Loucy (cell line): ENCODE data around the gene GET4.

ENCODE experiments used
- EZH2phosphoT487 ChIP-seq: fragments of 200-600 bp; IDR thresholded peaks from 2 replicates; pipeline ENCODE4 v1.6.1; 2018; ENCODE audit warnings: antibody characterized with exemption, mild to moderate bottlenecking, moderate library complexity, borderline replicate concordance
- TF ChIP-seq, protein P1 (sequence below): fragments of 200-600 bp; sonication (generic); conservative IDR thresholded peaks from 2 replicates; pipeline ENCODE4 v1.5.1; 2014; ENCODE audit warnings: mild to moderate bottlenecking, antibody characterized with exemption, low read length

DNA sequence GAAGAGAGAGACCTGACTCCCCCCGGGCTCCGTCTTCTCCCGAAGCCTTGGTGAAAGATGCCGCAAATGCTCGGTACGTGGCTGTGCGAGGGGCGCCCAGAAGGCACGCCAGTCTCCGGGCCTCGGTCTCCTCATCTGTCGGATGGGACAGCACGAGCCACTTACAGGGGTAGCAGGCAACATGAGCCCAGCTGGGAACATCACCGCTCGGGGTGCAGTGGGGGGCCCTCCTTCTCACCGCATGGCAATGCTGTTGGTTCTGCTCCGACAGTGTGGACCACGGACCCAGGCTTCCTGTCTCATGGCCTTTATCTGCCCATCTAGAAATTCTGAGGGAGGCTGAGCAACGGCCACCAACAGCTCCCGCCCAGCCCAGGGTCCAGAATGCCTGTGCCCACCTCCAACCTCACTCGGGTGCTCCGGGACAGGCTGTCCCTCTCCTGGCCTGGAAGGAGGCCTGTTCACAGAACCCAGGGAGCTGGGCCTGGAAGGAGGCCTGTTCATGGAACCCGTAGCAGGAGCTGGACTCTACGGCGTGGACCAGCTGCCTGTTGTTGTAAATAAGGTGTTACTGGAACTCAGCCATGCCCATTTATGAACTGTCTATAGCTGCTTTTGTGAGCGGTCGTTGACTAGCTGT, 62.3 kb downstream of the GET4 start:
- TF ChIP-seq, protein P1, sequence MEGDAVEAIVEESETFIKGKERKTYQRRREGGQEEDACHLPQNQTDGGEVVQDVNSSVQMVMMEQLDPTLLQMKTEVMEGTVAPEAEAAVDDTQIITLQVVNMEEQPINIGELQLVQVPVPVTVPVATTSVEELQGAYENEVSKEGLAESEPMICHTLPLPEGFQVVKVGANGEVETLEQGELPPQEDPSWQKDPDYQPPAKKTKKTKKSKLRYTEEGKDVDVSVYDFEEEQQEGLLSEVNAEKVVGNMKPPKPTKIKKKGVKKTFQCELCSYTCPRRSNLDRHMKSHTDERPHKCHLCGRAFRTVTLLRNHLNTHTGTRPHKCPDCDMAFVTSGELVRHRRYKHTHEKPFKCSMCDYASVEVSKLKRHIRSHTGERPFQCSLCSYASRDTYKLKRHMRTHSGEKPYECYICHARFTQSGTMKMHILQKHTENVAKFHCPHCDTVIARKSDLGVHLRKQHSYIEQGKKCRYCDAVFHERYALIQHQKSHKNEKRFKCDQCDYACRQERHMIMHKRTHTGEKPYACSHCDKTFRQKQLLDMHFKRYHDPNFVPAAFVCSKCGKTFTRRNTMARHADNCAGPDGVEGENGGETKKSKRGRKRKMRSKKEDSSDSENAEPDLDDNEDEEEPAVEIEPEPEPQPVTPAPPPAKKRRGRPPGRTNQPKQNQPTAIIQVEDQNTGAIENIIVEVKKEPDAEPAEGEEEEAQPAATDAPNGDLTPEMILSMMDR, result no peak
- TF ChIP-seq EZH2phosphoT487, result no peak
